GM18861 (cell line): ENCODE results near the gene EPHB1.
"Not testable (repeated sequence)": the region's sequence is repeated elsewhere in the genome, so short reads cannot be mapped to it uniquely, and the experiment has no call there.

Source experiments
- ATAC-seq: cut with Tn5 transposase; IDR thresholded peaks from one replicate; pipeline ENCODE4 v1.9.1; 2021; ENCODE audit not compliant: unreplicated experiment

EPHB1 gene

GRCh38 chr3:134938029-134938525 is 143.0 kb downstream of the EPHB1 start:
- ATAC-seq, result no peak

DNA sequence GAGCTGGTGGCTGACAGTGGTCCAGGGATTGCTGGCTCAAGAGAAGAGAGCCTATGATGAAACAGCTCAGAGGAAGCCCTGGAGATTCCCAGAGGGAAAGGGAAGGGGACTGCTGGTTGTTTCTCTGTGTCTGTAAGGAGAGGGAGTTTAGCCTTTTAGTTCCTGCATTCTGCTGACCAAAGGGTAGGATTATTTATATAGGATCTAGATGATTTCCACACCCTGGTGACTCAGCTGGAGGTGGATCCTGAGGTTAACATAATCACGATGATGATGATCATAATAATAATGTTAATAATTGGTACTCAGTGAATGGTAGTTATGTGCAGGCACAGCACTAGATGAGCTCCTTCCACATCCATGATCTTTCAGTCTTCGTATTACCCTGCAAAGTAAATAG is 144.9 kb downstream of the EPHB1 start:
- ATAC-seq, result no peak

DNA sequence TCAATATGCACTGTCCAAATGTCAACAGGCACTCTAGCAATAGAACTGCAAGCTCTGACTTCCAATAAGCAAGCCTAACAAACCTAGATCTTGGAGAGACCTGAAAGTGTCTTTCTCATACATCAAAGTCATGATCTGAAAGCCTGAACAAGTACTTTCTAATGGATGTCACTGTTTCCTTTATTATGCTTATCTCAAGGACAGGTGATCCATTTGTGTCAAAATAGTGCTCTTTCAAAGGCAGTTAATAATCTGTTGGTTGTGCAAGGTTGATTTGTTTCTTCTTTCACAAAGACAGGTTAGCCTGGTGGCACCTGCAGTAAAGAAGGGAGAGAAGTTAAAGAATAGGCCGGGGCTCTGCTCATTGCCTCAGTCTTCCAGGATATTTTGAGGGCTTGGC is 146.8 kb downstream of the EPHB1 start:
- no peak for ATAC-seq

- ATAC-seq, result no peak
Measured at GRCh38 chr3:134944429-134944828, 149.4 kb downstream of the EPHB1 start.

- no peak for ATAC-seq
Measured at GRCh38 chr3:134949150-134949549, 154.1 kb downstream of the EPHB1 start.

DNA sequence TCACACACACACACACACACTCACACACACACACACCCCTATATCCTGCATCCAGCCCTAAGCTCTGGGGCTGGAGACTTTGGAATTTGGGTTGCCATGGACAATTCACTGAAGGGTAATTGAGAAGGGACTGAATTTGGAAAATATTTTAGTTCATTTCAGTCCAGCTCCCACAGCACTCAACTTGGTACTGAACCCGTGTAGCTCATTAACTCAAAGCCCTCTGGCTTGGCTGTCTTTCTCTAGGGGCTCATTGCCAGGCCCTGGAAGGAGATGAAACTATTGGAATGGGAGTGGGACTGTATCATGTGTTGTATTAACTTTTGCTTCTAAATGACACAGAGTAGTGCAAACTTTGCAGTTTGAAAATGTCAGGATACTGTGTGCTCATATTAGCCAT is 157.3 kb downstream of the EPHB1 start:
- no peak for ATAC-seq

- ATAC-seq, result no peak
Measured at GRCh38 chr3:134955874-134956273, 160.8 kb downstream of the EPHB1 start.

- ATAC-seq, result no peak
Measured at GRCh38 chr3:134956395-134956794, 161.3 kb downstream of the EPHB1 start.

DNA sequence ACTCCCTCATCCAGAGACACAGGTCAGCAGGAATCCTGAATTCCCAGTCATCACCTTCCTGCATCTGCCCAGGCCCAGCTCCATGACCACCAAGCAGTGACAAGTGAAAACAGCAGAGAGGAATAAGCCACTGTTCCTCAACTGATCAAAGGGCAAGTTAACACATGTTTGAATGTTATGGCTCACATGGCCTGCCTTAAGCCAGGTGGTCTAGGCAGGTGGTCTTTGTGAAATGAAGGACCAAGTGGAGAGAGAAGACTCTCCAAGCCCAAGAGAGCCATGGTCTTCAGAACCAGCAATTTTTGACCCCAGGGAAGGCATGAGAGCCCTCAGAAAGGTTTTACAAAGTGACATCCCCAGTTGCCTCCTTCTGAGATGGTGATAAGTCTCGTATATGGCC is 161.8 kb downstream of the EPHB1 start:
- ATAC-seq, result no peak

DNA sequence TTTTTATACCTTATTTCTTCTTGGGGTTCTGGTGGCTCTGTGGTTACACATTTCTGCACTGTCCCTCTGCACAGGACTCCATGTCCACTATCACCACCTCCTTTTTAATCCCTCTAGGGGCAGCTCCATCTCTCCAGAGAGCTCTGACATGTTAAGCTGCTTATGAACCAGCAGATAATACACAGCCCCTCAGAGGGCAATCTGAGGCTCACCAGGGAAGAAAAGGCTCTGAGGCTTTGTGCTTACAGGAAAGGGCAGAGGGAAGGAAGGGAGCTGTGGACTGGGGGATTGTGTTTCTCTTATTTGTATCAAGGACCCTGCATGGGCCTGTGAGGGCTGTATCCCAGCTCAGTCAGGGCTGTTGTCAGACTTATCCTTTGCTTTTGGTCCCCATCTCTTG is 164.5 kb downstream of the EPHB1 start:
- ATAC-seq, result no peak

DNA sequence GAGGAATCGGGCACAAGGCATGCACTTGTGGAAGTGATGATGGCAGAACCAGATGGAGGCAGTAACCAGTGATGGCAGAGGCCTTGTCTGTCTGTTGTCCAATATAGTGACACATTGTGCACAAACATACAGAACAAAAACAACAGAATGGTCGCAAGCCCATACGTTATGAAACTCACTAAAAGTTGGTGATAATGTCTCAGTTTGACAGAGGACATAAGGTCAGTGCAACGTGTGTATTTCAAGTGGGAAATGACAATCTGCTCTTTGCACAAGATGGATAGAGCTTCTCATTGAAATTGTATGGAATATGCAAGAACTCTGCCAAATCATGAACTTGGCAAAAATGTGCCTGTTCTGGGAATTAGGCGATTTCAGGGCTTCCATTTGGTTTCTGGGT is 169.2 kb downstream of the EPHB1 start:
- no peak for ATAC-seq

- no peak for ATAC-seq
Measured at GRCh38 chr3:134965865-134966481, 170.9 kb downstream of the EPHB1 start.

- ATAC-seq, result no peak
Measured at GRCh38 chr3:134970895-134971294, 175.8 kb downstream of the EPHB1 start.

- ATAC-seq, result no peak
Measured at GRCh38 chr3:134971306-134971705, 176.2 kb downstream of the EPHB1 start.

- ATAC-seq, result not testable (repeated sequence)
Measured at GRCh38 chr3:134971907-134972306, 176.8 kb downstream of the EPHB1 start.

GRCh38 chr3:134972836-134973455 is 177.9 kb downstream of the EPHB1 start:
- ATAC-seq, result no peak

DNA sequence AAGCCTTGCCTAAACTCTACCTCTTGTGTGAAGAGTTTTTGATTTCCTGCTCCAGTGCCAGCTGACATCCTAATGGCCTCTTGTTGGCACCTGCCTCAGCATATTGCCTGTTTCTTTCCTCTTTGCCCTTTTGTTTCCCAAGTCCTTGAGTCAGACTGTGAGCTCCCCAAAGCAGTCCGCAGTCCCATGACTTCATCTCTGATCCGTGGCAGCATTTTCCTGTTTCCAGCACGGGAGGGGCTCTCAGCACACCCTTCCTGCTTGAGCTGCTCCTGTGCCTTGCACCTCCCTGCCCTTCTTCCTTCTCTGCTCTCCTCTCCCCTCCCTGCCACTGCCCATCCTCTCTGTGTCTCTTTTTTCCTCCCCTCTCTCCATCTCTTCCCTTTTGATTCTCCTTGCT is 179.6 kb downstream of the EPHB1 start:
- no peak for ATAC-seq

- ATAC-seq, result no peak
Measured at GRCh38 chr3:134976948-134977347, 181.9 kb downstream of the EPHB1 start.

- ATAC-seq, result no peak
Measured at GRCh38 chr3:134978658-134979057, 183.6 kb downstream of the EPHB1 start.

GRCh38 chr3:134985864-134986715 is 191.0 kb downstream of the EPHB1 start:
- no peak for ATAC-seq

DNA sequence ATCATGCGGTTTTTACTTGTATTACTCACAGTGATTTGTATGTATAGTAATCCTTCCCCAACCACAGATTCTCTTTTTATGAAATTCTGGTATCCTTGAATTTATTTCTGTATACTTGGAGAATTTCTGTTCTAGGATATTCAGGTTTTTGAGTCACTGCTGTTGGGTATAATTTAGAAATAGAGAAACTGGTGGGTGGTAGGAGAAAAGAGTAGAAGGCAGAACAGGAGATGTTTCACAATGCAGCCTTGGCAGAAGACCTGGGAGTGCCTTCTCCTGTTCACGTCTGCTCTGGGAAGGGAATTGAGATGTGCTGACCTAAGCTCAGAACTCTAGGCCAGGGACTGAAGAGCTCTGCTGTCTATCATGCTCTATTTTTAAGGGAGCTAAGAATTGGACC is 193.6 kb downstream of the EPHB1 start:
- no peak for ATAC-seq

DNA sequence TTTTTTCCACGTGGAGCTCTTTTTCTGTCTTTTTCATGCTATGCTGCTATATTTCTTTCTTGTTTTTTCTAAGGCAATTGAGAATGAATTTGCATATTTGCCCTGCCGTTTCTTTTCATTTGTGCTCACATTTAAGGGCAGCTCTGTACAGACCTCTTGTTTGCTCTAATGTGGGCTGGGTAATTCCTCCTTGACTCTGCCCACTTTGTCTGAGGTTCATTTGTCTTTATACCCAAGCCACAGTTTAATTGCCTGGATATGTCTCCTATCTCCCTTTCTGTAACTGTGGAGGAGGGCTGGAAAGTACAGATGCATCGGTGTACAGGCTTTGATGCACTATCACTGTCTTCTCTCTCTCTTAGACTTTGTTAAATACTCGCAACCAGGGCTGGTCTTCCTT is 195.9 kb downstream of the EPHB1 start:
- ATAC-seq, result no peak
